ENCODE measurements around the gene FFAR4. TPM values are rescaled to one million over a fixed set of nuclear protein-coding genes. Genes with fewer than 3 reads are reported as not detected.

The FFAR4 gene
- total and polyA plus RNA-seq, 2 experiments from 2014 or later, result 0.06 TPM; not detected in 1

DNA sequence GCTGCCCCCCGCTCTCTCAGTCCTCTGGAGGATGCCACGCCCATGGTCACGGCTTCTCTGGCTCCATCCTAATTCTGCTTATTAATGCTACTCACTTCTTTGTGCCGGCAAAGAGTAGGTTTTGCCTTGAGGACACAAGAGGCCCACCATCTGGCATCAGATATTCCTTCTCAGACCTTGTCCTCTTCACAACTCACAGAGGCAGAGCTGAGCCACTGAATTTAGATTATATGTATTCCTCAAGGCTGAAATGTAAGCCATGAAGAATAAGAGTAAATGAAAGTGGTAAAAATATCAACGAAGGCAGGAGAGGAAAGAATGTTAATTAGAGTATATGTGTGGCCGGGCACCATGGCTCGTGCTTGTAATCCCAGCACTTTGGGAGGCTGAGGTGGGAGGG lies 28.1 kb downstream of the FFAR4 start:
- Mint-ChIP-seq H3K27ac (no peak overlapping the region), H3K36me3 (ENCODE audit: low read depth) (no peaks in the 10 kb centered on the region), H3K27me3 (ENCODE audit: insufficient read depth, low read depth, poor library complexity) (peaks cover 12% of the 10 kb centered on the region), H3K9me3 (no peaks in the 10 kb centered on the region), H3K4me1 (peaks cover 20% of the 10 kb centered on the region), H3K4me3 (no peak overlapping the region)
- Histone ChIP-seq H4K20me1 (replicated peaks; ENCODE audit: insufficient read depth) (peaks cover 3% of the 10 kb centered on the region; the same call in 1 of the 2 replicates), H3K36me3 (ENCODE audit: insufficient read depth) (no peaks in the 10 kb centered on the region), H3K4me2 (no peak overlapping the region), H3K79me2 (replicated peaks; ENCODE audit: insufficient read depth) (no peaks in the 10 kb centered on the region), H2AFZ (no peak overlapping the region), H3K9me2 (ENCODE audit: insufficient read depth) (no peaks in the 10 kb centered on the region; the same call in 1 of the 2 replicates), H3K4me1 (ENCODE audit: insufficient read depth) (peaks cover 16% of the 10 kb centered on the region), H3K27me3 (ENCODE audit: insufficient read depth) (peaks cover 17% of the 10 kb centered on the region), H3K4me3 (no peak overlapping the region), H3K27ac (ENCODE audit: low read depth) (no peak overlapping the region), H3F3A (replicated peaks; ENCODE audit: low read depth) (no peaks in the 10 kb centered on the region)
- ATAC-seq (no peak), DNase-seq (ENCODE audit: low spot score) (no peak)
- TF ChIP-seq JUNB (IDR thresholded peaks at IDR 0.05; ENCODE audit: unreplicated experiment) (no peak), ZNF331 (CRISPR knock-in tag; IDR thresholded peaks at IDR 0.05; ENCODE audit: low read depth) (no peak), STAT1 (IDR thresholded peaks at IDR 0.05; ENCODE audit: unreplicated experiment) (no peak), POLR2AphosphoS5 (IDR thresholded peaks at IDR 0.05; ENCODE audit: low read depth) (no peak), CREB1 (CRISPR knock-in tag; IDR thresholded peaks at IDR 0.05; ENCODE audit: low read depth) (no peak), ZNF114 (CRISPR knock-in tag; IDR thresholded peaks at IDR 0.05) (no peak), EZH2phosphoT487 (IDR thresholded peaks at IDR 0.05; ENCODE audit: unreplicated experiment) (no peak)
- TF ChIP-seq, protein P1, sequence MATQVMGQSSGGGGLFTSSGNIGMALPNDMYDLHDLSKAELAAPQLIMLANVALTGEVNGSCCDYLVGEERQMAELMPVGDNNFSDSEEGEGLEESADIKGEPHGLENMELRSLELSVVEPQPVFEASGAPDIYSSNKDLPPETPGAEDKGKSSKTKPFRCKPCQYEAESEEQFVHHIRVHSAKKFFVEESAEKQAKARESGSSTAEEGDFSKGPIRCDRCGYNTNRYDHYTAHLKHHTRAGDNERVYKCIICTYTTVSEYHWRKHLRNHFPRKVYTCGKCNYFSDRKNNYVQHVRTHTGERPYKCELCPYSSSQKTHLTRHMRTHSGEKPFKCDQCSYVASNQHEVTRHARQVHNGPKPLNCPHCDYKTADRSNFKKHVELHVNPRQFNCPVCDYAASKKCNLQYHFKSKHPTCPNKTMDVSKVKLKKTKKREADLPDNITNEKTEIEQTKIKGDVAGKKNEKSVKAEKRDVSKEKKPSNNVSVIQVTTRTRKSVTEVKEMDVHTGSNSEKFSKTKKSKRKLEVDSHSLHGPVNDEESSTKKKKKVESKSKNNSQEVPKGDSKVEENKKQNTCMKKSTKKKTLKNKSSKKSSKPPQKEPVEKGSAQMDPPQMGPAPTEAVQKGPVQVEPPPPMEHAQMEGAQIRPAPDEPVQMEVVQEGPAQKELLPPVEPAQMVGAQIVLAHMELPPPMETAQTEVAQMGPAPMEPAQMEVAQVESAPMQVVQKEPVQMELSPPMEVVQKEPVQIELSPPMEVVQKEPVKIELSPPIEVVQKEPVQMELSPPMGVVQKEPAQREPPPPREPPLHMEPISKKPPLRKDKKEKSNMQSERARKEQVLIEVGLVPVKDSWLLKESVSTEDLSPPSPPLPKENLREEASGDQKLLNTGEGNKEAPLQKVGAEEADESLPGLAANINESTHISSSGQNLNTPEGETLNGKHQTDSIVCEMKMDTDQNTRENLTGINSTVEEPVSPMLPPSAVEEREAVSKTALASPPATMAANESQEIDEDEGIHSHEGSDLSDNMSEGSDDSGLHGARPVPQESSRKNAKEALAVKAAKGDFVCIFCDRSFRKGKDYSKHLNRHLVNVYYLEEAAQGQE (IDR thresholded peaks at IDR 0.05; ENCODE audit: unreplicated experiment), result no peak
- TF ChIP-seq, protein P2, sequence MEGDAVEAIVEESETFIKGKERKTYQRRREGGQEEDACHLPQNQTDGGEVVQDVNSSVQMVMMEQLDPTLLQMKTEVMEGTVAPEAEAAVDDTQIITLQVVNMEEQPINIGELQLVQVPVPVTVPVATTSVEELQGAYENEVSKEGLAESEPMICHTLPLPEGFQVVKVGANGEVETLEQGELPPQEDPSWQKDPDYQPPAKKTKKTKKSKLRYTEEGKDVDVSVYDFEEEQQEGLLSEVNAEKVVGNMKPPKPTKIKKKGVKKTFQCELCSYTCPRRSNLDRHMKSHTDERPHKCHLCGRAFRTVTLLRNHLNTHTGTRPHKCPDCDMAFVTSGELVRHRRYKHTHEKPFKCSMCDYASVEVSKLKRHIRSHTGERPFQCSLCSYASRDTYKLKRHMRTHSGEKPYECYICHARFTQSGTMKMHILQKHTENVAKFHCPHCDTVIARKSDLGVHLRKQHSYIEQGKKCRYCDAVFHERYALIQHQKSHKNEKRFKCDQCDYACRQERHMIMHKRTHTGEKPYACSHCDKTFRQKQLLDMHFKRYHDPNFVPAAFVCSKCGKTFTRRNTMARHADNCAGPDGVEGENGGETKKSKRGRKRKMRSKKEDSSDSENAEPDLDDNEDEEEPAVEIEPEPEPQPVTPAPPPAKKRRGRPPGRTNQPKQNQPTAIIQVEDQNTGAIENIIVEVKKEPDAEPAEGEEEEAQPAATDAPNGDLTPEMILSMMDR (conservative IDR thresholded peaks at IDR 0.05; ENCODE audit: low read depth in 2 of 2), result no peak
- TF ChIP-seq, protein P3, sequence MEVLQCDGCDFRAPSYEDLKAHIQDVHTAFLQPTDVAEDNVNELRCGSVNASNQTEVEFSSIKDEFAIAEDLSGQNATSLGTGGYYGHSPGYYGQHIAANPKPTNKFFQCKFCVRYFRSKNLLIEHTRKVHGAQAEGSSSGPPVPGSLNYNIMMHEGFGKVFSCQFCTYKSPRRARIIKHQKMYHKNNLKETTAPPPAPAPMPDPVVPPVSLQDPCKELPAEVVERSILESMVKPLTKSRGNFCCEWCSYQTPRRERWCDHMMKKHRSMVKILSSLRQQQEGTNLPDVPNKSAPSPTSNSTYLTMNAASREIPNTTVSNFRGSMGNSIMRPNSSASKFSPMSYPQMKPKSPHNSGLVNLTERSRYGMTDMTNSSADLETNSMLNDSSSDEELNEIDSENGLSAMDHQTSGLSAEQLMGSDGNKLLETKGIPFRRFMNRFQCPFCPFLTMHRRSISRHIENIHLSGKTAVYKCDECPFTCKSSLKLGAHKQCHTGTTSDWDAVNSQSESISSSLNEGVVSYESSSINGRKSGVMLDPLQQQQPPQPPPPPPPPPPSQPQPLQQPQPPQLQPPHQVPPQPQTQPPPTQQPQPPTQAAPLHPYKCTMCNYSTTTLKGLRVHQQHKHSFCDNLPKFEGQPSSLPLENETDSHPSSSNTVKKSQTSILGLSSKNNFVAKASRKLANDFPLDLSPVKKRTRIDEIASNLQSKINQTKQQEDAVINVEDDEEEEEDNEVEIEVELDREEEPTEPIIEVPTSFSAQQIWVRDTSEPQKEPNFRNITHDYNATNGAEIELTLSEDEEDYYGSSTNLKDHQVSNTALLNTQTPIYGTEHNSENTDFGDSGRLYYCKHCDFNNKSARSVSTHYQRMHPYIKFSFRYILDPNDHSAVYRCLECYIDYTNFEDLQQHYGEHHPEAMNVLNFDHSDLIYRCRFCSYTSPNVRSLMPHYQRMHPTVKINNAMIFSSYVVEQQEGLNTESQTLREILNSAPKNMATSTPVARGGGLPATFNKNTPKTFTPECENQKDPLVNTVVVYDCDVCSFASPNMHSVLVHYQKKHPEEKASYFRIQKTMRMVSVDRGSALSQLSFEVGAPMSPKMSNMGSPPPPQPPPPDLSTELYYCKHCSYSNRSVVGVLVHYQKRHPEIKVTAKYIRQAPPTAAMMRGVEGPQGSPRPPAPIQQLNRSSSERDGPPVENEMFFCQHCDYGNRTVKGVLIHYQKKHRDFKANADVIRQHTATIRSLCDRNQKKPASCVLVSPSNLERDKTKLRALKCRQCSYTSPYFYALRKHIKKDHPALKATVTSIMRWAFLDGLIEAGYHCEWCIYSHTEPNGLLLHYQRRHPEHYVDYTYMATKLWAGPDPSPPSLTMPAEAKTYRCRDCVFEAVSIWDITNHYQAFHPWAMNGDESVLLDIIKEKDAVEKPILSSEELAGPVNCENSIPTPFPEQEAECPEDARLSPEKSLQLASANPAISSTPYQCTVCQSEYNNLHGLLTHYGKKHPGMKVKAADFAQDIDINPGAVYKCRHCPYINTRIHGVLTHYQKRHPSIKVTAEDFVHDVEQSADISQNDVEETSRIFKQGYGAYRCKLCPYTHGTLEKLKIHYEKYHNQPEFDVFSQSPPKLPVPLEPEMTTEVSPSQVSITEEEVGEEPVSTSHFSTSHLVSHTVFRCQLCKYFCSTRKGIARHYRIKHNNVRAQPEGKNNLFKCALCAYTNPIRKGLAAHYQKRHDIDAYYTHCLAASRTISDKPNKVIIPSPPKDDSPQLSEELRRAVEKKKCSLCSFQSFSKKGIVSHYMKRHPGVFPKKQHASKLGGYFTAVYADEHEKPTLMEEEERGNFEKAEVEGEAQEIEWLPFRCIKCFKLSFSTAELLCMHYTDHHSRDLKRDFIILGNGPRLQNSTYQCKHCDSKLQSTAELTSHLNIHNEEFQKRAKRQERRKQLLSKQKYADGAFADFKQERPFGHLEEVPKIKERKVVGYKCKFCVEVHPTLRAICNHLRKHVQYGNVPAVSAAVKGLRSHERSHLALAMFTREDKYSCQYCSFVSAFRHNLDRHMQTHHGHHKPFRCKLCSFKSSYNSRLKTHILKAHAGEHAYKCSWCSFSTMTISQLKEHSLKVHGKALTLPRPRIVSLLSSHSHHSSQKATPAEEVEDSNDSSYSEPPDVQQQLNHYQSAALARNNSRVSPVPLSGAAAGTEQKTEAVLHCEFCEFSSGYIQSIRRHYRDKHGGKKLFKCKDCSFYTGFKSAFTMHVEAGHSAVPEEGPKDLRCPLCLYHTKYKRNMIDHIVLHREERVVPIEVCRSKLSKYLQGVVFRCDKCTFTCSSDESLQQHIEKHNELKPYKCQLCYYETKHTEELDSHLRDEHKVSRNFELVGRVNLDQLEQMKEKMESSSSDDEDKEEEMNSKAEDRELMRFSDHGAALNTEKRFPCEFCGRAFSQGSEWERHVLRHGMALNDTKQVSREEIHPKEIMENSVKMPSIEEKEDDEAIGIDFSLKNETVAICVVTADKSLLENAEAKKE (CRISPR knock-in tag; IDR thresholded peaks at IDR 0.05), result no peak
- TF ChIP-seq, protein P4, sequence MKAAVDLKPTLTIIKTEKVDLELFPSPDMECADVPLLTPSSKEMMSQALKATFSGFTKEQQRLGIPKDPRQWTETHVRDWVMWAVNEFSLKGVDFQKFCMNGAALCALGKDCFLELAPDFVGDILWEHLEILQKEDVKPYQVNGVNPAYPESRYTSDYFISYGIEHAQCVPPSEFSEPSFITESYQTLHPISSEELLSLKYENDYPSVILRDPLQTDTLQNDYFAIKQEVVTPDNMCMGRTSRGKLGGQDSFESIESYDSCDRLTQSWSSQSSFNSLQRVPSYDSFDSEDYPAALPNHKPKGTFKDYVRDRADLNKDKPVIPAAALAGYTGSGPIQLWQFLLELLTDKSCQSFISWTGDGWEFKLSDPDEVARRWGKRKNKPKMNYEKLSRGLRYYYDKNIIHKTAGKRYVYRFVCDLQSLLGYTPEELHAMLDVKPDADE (IDR thresholded peaks at IDR 0.05), result no peak
